ENCODE results near the gene LRRC46. TPM values are rescaled to one million over a fixed set of nuclear protein-coding genes. Genes with fewer than 3 reads are reported as not detected.
A peak's percentile ranks its signal among the peaks of the same experiment; 100 is the strongest.

The LRRC46 gene
- total RNA-seq, 1 experiment from 2014 or later: 1.2 TPM

DNA sequence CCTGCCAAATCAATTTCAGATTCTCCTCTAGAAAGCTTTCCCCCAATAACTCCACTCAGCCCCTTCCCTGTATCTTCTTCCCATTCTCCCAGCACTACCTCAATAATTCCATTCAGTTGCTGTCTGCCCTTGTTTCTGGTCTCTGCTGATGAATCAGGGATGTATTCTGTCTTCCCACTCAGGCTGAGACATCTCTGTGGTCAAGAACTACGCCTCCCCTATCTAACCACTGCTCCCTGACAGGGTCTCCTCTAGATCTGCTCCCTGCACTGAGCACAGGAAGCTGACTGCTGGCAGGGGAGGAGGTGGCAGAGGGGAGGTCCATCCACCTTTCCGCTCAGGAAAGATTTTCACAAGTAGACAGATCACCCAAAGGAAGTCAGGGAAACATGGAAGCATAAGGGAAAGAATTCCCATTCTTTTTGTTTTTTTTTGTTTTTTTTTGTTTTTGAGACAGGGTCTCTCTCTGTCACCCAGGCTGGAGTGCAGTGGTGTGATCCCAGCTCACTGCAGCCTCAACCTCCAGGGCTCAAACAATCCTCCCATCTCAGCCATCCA lies 47.6 kb downstream of the LRRC46 start:
- intact Hi-C loops (cut with micrococcal nuclease): no loop called here
- Mint-ChIP-seq H3K36me3 (ENCODE audit: insufficient read depth, unreplicated experiment) (no peaks in the 10 kb centered on the region), H3K4me1 (ENCODE audit: insufficient read depth, unreplicated experiment) (no peaks in the 10 kb centered on the region), H3K4me3 (ENCODE audit: unreplicated experiment) (no peak overlapping the region), H3K27ac (ENCODE audit: low read depth, unreplicated experiment) (no peak overlapping the region), H3K27me3 (ENCODE audit: insufficient read depth, unreplicated experiment) (peaks cover 30% of the 10 kb centered on the region), H3K9me3 (ENCODE audit: unreplicated experiment) (no peaks in the 10 kb centered on the region)
- BruUV-seq (replicated peaks): no TSS peak
- ChIA-PET POLR2A (interaction anchor here (0.5 to 1.7 kb wide), 3 partner anchors 14 to 30 kb away, joined by 3 to 6 read pairs (median 4); partner anchors contain the start of gene SP2), CTCF (no interaction called here)
- TF ChIP-seq, protein P1, sequence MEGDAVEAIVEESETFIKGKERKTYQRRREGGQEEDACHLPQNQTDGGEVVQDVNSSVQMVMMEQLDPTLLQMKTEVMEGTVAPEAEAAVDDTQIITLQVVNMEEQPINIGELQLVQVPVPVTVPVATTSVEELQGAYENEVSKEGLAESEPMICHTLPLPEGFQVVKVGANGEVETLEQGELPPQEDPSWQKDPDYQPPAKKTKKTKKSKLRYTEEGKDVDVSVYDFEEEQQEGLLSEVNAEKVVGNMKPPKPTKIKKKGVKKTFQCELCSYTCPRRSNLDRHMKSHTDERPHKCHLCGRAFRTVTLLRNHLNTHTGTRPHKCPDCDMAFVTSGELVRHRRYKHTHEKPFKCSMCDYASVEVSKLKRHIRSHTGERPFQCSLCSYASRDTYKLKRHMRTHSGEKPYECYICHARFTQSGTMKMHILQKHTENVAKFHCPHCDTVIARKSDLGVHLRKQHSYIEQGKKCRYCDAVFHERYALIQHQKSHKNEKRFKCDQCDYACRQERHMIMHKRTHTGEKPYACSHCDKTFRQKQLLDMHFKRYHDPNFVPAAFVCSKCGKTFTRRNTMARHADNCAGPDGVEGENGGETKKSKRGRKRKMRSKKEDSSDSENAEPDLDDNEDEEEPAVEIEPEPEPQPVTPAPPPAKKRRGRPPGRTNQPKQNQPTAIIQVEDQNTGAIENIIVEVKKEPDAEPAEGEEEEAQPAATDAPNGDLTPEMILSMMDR (IDR thresholded peaks at IDR 0.05; ENCODE audit: unreplicated experiment): no peak
- DNase-seq (ENCODE audit: unreplicated experiment): no peak

DNA sequence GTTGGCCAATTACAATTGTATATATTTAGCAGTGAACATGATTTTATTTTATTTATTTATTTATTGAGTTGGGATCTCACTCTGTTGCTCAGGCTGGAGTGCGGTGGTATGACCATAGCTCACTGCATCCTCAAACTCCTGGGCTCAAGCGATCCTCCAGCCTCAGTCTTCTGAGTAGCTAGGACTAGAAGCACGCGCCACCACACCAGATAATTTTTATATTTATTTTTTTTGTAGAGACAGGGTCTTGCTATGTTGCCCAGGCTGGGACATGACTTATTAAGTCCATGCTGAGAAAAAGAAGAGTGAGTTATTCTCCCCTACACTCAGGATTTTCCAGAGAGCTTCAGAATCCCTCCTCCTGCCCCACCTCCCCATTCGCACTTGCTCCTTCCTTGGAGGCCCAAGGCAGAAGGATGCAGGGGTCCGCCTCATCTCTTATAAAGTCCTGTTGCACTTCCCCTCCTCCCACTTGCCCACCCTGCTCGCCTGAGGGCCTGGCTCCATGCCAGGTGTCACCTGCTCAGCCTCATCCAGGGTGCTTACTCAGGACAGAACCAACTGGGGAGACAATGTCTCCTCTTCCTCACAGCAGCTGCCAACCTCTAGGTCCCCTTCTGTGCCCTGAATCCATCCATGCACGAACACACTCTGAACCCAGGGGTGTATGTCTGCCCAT lies 48.4 kb downstream of the LRRC46 start:
- no peak overlapping the region for H3K27ac Mint-ChIP-seq (ENCODE audit: low read depth, unreplicated experiment)
- CTCF ChIA-PET: no interaction called here
- H3K4me1 Mint-ChIP-seq (ENCODE audit: insufficient read depth, unreplicated experiment): no peaks in the 10 kb centered on the region
- TF ChIP-seq, protein P1 (IDR thresholded peaks at IDR 0.05; ENCODE audit: unreplicated experiment): no peak
- H3K36me3 Mint-ChIP-seq (ENCODE audit: insufficient read depth, unreplicated experiment): no peaks in the 10 kb centered on the region
- BruUV-seq (replicated peaks): no TSS peak
- H3K27me3 Mint-ChIP-seq (ENCODE audit: insufficient read depth, unreplicated experiment): peaks cover 30% of the 10 kb centered on the region
- H3K9me3 Mint-ChIP-seq (ENCODE audit: unreplicated experiment): no peaks in the 10 kb centered on the region
- POLR2A ChIA-PET: interaction anchor here (0.5 to 1.7 kb wide), 3 partner anchors 15 to 30 kb away, joined by 3 to 6 read pairs (median 4); partner anchors contain the start of gene SP2
- intact Hi-C loops (cut with micrococcal nuclease): no loop called here
- no peak overlapping the region for H3K4me3 Mint-ChIP-seq (ENCODE audit: unreplicated experiment)
- DNase-seq (ENCODE audit: unreplicated experiment): no peak

DNA sequence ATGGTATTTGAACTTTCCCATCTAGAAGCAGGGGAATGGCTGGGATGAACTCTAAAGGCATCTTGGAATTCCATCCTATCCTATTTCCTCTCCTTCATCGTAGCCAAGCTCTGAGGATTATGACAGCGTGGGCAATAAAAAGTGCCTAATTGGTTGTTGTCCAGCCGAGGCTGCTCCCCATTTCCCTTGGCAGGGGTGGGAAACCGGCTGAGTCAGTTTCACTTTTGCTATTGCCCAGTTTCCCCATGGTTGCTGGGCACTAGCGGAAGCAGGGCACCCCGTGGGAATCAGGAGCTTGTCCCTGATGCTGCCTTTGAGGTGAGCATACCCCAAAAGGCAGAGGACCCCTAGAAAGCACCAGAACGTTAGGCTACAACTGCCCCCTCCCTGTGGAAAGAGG lies 50.8 kb downstream of the LRRC46 start:
- ChIA-PET CTCF (interaction anchor here (0.6 to 15.4 kb wide), 4 partner anchors 35 to 795 kb away, joined by 3 to 523 read pairs (median 4); partner anchors contain the start of genes SCRN2 and SP6), POLR2A (interaction anchor here (1.0 to 3.5 kb wide), 2 partner anchors 13 to 59 kb away, joined by 3 to 16 read pairs; partner anchors contain the start of genes PNPO and SP2)
- DNase-seq (ENCODE audit: unreplicated experiment): peak; percentile 9
- H3K4me1 Mint-ChIP-seq (ENCODE audit: insufficient read depth, unreplicated experiment): no peaks in the 10 kb centered on the region
- intact Hi-C loops (cut with micrococcal nuclease): no loop called here
- H3K9me3 Mint-ChIP-seq (ENCODE audit: unreplicated experiment): no peaks in the 10 kb centered on the region
- no peaks in the 10 kb centered on the region for H3K36me3 Mint-ChIP-seq (ENCODE audit: insufficient read depth, unreplicated experiment)
- no TSS peak for BruUV-seq (replicated peaks)
- H3K27ac Mint-ChIP-seq (ENCODE audit: low read depth, unreplicated experiment): no peak overlapping the region
- peaks cover 20% of the 10 kb centered on the region for H3K27me3 Mint-ChIP-seq (ENCODE audit: insufficient read depth, unreplicated experiment)
- H3K4me3 Mint-ChIP-seq (ENCODE audit: unreplicated experiment): no peak overlapping the region
- TF ChIP-seq, protein P1 (IDR thresholded peaks at IDR 0.05; ENCODE audit: unreplicated experiment): no peak

All from MCF 10A (cell line).